ENCODE measurements around the gene SHB.

The SHB gene

DNA sequence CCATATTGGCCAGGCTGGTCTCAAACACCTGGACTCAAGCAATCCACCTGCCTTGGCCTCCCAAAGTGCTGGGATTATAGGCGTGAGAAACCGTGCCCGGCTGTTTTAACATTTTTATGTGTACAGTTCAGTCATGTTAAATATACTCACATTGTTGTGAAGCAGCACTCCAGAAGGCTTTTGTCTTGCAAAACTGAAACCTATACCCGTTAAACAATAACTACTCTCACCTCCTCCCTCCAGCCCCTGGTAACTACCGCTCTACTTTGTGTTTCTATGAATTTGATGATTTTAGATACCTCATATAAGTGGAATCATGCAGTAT lies 23.1 kb upstream of the SHB start:
- H3K27me3 ChIP-seq (ENCODE audit: insufficient read depth, low read length) = no peaks in the 10 kb centered on the region
- H3K4me2 ChIP-seq (ENCODE audit: low read length) = no peak overlapping the region
- H4K91ac ChIP-seq (ENCODE audit: low read depth, low read length) = no peak overlapping the region
- no peak overlapping the region for H4K12ac ChIP-seq (ENCODE audit: low read depth, low read length)
- peaks cover 3% of the 10 kb centered on the region for H3K9me3 ChIP-seq (ENCODE audit: insufficient read depth, low read depth, low read length)
- no peak overlapping the region for H2BK12ac ChIP-seq (ENCODE audit: low read length)
- no peak overlapping the region for H3K4ac ChIP-seq (ENCODE audit: low read depth, low read length)
- H2BK120ac ChIP-seq (ENCODE audit: insufficient read depth, low read length, poor library complexity) = no peak overlapping the region
- H3K4me3 ChIP-seq (ENCODE audit: low read depth, low read length) = no peak overlapping the region
- H3K27ac ChIP-seq (ENCODE audit: low read depth, low read length) = no peak overlapping the region
- H3K36me3 ChIP-seq (ENCODE audit: control insufficient read depth in 1 of 2, insufficient read depth in 2 of 2, low read length in 2 of 2) = no peaks in the 10 kb centered on the region
- no peak for DNase-seq
- H2AFZ ChIP-seq (ENCODE audit: insufficient read depth, low read length, poor library complexity) = no peak overlapping the region
- no peak overlapping the region for H2AK5ac ChIP-seq (ENCODE audit: low read length)
- no peak overlapping the region for H3K23ac ChIP-seq (ENCODE audit: low read length)
- H2BK5ac ChIP-seq (ENCODE audit: low read depth, low read length, poor library complexity) = no peak overlapping the region
- no peak overlapping the region for H4K8ac ChIP-seq (ENCODE audit: low read depth, low read length)
- H3K14ac ChIP-seq (ENCODE audit: low read length) = no peak overlapping the region
- peaks cover 0 to 6% of the 10 kb centered on the region in 2 experiments for H3K4me1 ChIP-seq (ENCODE audit: control insufficient read depth in 1 of 2, insufficient read depth in 2 of 2, low read length in 2 of 2)
- no peaks in the 10 kb centered on the region for H3K79me1 ChIP-seq (ENCODE audit: low read length)
- WGBS (ENCODE audit: extremely low coverage, insufficient coverage, insufficient read length) = no CpG with 5 or more reads among the region's 5 CpGs
- H3K18ac ChIP-seq (ENCODE audit: low read length) = no peak overlapping the region
- no peaks in the 10 kb centered on the region for H3K79me2 ChIP-seq (ENCODE audit: control insufficient read depth, insufficient read depth, low read length, poor library complexity)
- H3K9ac ChIP-seq (ENCODE audit: low read length) = no peak overlapping the region

DNA sequence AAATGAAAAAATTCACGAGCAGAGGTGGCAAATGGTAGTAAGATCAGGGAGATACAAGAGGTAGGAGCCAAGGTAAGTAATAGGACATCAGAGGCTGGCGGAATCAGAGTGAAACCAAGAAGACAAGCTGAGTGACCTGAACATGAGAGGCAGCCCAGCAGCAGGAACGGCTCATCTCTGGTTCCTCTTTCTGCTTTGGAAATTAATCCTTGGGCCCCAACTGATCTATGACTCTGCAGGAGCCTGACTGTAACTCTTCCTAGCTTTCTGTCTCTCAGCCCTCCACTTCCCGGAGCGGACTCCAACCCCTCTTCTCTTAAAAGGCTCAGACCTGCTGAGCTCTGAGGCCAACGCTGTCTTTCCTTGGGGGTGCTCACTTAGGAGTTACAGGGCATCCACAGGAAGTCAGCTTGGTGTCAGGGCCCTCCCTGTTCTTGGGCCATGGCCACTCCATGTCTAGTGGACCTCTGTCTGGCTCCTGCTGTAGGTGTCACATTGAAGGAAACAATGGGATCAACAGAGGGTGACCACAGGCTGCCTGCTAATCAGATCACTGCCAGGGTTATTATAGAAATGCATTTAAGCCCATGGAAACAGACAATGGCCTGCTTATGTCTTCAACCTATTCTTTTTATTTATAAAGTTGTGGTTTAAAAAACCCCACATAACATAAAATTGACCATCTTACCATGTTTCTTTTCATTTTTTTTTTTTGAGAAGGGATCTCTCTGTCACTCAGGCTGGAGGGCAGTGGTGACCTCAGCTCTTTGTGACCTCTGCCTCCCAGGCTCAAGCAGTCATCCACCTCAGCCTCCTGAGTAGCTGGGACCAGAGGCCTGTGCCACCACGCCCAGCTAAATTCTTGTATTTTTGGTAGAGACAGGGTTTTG lies 22.5 kb upstream of the SHB start:
- H3K9me3 ChIP-seq (ENCODE audit: insufficient read depth, low read depth, low read length) = peaks cover 3% of the 10 kb centered on the region
- no peak for DNase-seq
- no peak overlapping the region for H3K4me3 ChIP-seq (ENCODE audit: low read depth, low read length)
- H3K23ac ChIP-seq (ENCODE audit: low read length) = no peak overlapping the region
- H4K8ac ChIP-seq (ENCODE audit: low read depth, low read length) = peak overlapping the region; percentile 26
- peak overlapping the region; percentile 28 for H3K14ac ChIP-seq (ENCODE audit: low read length)
- H3K36me3 ChIP-seq (ENCODE audit: control insufficient read depth in 1 of 2, insufficient read depth in 2 of 2, low read length in 2 of 2) = no peaks in the 10 kb centered on the region
- H2BK5ac ChIP-seq (ENCODE audit: low read depth, low read length, poor library complexity) = no peak overlapping the region
- WGBS (ENCODE audit: extremely low coverage, insufficient coverage, insufficient read length) = no CpG with 5 or more reads among the region's 7 CpGs
- H2BK12ac ChIP-seq (ENCODE audit: low read length) = peak overlapping the region; percentile 11
- H2AFZ ChIP-seq (ENCODE audit: insufficient read depth, low read length, poor library complexity) = no peak overlapping the region
- peak overlapping the region; percentile 32 for H4K91ac ChIP-seq (ENCODE audit: low read depth, low read length)
- H3K27ac ChIP-seq (ENCODE audit: low read depth, low read length) = no peak overlapping the region
- H3K27me3 ChIP-seq (ENCODE audit: insufficient read depth, low read length) = no peaks in the 10 kb centered on the region
- H3K4me1 ChIP-seq (ENCODE audit: control insufficient read depth in 1 of 2, insufficient read depth in 2 of 2, low read length in 2 of 2) = peaks cover 0 to 6% of the 10 kb centered on the region in 2 experiments
- no peak overlapping the region for H2BK120ac ChIP-seq (ENCODE audit: insufficient read depth, low read length, poor library complexity)
- peak overlapping the region; percentile 22 for H2AK5ac ChIP-seq (ENCODE audit: low read length)
- H3K18ac ChIP-seq (ENCODE audit: low read length) = no peak overlapping the region
- H3K4me2 ChIP-seq (ENCODE audit: low read length) = no peak overlapping the region
- no peak overlapping the region for H3K9ac ChIP-seq (ENCODE audit: low read length)
- H4K12ac ChIP-seq (ENCODE audit: low read depth, low read length) = no peak overlapping the region
- H3K79me2 ChIP-seq (ENCODE audit: control insufficient read depth, insufficient read depth, low read length, poor library complexity) = no peaks in the 10 kb centered on the region
- H3K79me1 ChIP-seq (ENCODE audit: low read length) = no peaks in the 10 kb centered on the region
- H3K4ac ChIP-seq (ENCODE audit: low read depth, low read length) = no peak overlapping the region

DNA sequence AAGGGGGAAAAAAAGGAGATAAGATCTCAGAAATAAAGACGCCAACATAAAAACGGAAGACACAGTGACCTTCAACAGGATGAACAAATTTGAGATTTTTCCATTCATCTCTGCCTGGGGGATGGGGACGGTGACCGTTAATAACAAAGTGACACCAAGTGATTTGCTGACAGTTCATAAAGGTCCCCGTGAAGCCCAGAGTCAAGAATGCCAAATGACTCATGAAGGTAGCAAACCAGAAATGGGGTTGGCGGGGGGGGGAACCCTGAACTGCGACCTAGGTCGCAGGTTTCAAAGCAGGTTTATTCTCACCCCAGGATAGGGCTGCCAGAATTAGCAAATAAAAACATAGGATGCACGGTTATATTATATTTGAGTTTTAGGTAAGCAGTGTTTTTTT lies 21.1 kb upstream of the SHB start:
- Histone ChIP-seq H3K36me3 (ENCODE audit: control insufficient read depth in 1 of 2, insufficient read depth in 2 of 2, low read length in 2 of 2) (no peaks in the 10 kb centered on the region), H2BK120ac (ENCODE audit: insufficient read depth, low read length, poor library complexity) (no peak overlapping the region), H3K18ac (ENCODE audit: low read length) (no peak overlapping the region), H3K4me2 (ENCODE audit: low read length) (no peak overlapping the region), H3K14ac (ENCODE audit: low read length) (no peak overlapping the region), H3K27ac (ENCODE audit: low read depth, low read length) (no peak overlapping the region), H3K4me1 (ENCODE audit: control insufficient read depth in 1 of 2, insufficient read depth in 2 of 2, low read length in 2 of 2) (peaks cover 0 to 6% of the 10 kb centered on the region in 2 experiments), H3K79me1 (ENCODE audit: low read length) (no peaks in the 10 kb centered on the region), H2BK5ac (ENCODE audit: low read depth, low read length, poor library complexity) (no peak overlapping the region), H4K91ac (ENCODE audit: low read depth, low read length) (no peak overlapping the region), H3K4me3 (ENCODE audit: low read depth, low read length) (no peak overlapping the region), H2AK5ac (ENCODE audit: low read length) (no peak overlapping the region), H3K9ac (ENCODE audit: low read length) (no peak overlapping the region), H2BK12ac (ENCODE audit: low read length) (no peak overlapping the region), H3K79me2 (ENCODE audit: control insufficient read depth, insufficient read depth, low read length, poor library complexity) (no peaks in the 10 kb centered on the region), H2AFZ (ENCODE audit: insufficient read depth, low read length, poor library complexity) (no peak overlapping the region), H4K8ac (ENCODE audit: low read depth, low read length) (no peak overlapping the region), H3K23ac (ENCODE audit: low read length) (no peak overlapping the region), H4K12ac (ENCODE audit: low read depth, low read length) (no peak overlapping the region), H3K27me3 (ENCODE audit: insufficient read depth, low read length) (no peaks in the 10 kb centered on the region), H3K9me3 (ENCODE audit: insufficient read depth, low read depth, low read length) (no peaks in the 10 kb centered on the region), H3K4ac (ENCODE audit: low read depth, low read length) (no peak overlapping the region)
- WGBS (ENCODE audit: extremely low coverage, insufficient coverage, insufficient read length) = no CpG with 5 or more reads among the region's 9 CpGs
- no peak for DNase-seq

DNA sequence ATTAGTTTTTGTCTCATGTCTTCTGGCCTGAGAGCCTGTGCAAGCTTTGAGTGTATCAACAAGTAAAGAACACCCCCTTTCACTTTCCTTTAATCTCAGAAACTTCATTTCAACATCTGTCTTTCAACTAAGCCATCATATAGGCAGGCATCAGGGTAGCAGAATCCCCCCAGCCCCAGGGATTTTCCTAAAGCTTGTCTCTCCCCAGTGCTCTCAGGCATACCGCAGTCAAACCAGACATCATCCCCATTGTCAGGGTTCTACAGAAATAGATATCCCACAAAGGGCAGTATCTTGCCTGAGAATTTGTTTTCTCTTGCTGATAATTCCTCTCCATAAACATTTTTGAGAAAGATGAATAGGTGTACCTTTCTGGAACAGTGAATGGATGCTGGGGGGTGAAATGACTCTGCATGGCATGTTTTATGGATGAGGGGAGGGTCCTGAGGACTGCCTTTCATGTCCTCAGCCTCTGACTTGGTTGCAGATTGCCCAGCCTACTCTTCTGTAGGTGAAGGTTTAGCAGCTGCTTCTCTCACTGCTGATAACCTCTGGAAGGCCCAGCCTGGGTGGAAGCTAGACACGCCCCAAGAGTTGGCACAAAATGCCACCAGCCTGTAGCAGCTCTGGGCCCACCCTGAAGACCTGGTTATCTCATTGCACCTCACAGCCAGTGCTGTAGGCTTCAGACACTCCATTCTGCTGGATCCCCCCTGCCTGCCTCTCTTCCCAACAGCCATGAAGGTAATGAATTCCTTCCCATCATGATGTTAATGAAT lies 20.5 kb upstream of the SHB start:
- Histone ChIP-seq H2AFZ (ENCODE audit: insufficient read depth, low read length, poor library complexity) (no peak overlapping the region), H3K79me2 (ENCODE audit: control insufficient read depth, insufficient read depth, low read length, poor library complexity) (no peaks in the 10 kb centered on the region), H3K79me1 (ENCODE audit: low read length) (no peaks in the 10 kb centered on the region), H3K4me3 (ENCODE audit: low read depth, low read length) (no peak overlapping the region), H3K18ac (ENCODE audit: low read length) (no peak overlapping the region), H3K23ac (ENCODE audit: low read length) (no peak overlapping the region), H3K14ac (ENCODE audit: low read length) (peak overlapping the region; percentile 45), H3K9me3 (ENCODE audit: insufficient read depth, low read depth, low read length) (no peaks in the 10 kb centered on the region), H4K8ac (ENCODE audit: low read depth, low read length) (no peak overlapping the region), H3K4me2 (ENCODE audit: low read length) (no peak overlapping the region), H3K36me3 (ENCODE audit: control insufficient read depth in 1 of 2, insufficient read depth in 2 of 2, low read length in 2 of 2) (no peaks in the 10 kb centered on the region), H2BK5ac (ENCODE audit: low read depth, low read length, poor library complexity) (no peak overlapping the region), H3K4me1 (ENCODE audit: control insufficient read depth in 1 of 2, insufficient read depth in 2 of 2, low read length in 2 of 2) (peaks cover 0 to 6% of the 10 kb centered on the region in 2 experiments), H2BK12ac (ENCODE audit: low read length) (peak overlapping the region; percentile 73), H4K12ac (ENCODE audit: low read depth, low read length) (no peak overlapping the region), H3K27me3 (ENCODE audit: insufficient read depth, low read length) (no peaks in the 10 kb centered on the region), H3K27ac (ENCODE audit: low read depth, low read length) (no peak overlapping the region), H2BK120ac (ENCODE audit: insufficient read depth, low read length, poor library complexity) (no peak overlapping the region), H3K9ac (ENCODE audit: low read length) (no peak overlapping the region), H2AK5ac (ENCODE audit: low read length) (no peak overlapping the region), H4K91ac (ENCODE audit: low read depth, low read length) (peak overlapping the region; percentile 2), H3K4ac (ENCODE audit: low read depth, low read length) (no peak overlapping the region)
- WGBS (ENCODE audit: extremely low coverage, insufficient coverage, insufficient read length) = no CpG with 5 or more reads among the region's 2 CpGs
- no peak for DNase-seq
